ENCODE results near the gene RFC3. TPM values are rescaled to one million over a fixed set of nuclear protein-coding genes. Genes with fewer than 3 reads are reported as not detected.

The RFC3 gene
- total RNA-seq, 1 experiment from 2014 or later = 20.4 TPM

DNA sequence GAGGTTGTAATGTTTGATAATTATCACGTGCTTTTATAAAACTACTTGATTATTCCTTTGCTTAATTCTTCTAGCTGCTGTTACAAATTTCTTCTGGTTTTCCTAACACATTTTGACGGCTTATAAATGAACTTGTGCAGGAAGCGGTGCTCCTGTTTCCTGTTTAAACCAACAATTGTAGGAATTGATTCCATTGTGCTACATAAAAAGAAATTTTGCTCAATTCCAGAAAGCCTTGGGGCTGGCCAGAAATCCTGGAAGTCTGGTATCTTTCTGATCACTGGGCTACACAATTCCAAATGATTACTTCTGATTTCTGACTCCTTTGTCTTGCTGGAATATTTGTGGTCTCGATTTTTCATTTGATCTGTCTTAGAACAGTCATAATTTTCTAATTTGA is 14.9 kb downstream of the RFC3 start:
- no peaks in the 10 kb centered on the region for H3F3A ChIP-seq (ENCODE audit: insufficient read depth, low read depth)
- 0 out of 2 replicates have a peak, but pooled peaks cover 3% of the 10 kb centered on the region for H4K20me1 ChIP-seq (ENCODE audit: insufficient read depth)
- no peak overlapping the region for H3K27ac ChIP-seq
- no peak overlapping the region for H2AFZ ChIP-seq
- no peaks in the 10 kb centered on the region for H3K4me1 ChIP-seq (replicated peaks; ENCODE audit: insufficient read depth)
- H3K9me3 ChIP-seq (ENCODE audit: insufficient read depth, low read depth) = no peaks in the 10 kb centered on the region
- no peak overlapping the region for H3K4me3 ChIP-seq
- H3K27me3 ChIP-seq (ENCODE audit: insufficient read depth, low read depth) = no peaks in the 10 kb centered on the region
- no peaks in the 10 kb centered on the region for H3K9me2 ChIP-seq (ENCODE audit: insufficient read depth)
- no peak for DNase-seq
- intact Hi-C loops (cut with micrococcal nuclease; ENCODE audit: unreplicated experiment) = no loop called here
- BruUV-seq (replicated peaks) = no TSS peak
- H3K4me2 ChIP-seq = no peak overlapping the region
- ChIA-PET POLR2A (ENCODE audit: unreplicated experiment) (no interaction called here), CTCF (no interaction called here)
- H3K79me2 ChIP-seq (ENCODE audit: low read depth) = no peaks in the 10 kb centered on the region
- TF ChIP-seq, protein P1, sequence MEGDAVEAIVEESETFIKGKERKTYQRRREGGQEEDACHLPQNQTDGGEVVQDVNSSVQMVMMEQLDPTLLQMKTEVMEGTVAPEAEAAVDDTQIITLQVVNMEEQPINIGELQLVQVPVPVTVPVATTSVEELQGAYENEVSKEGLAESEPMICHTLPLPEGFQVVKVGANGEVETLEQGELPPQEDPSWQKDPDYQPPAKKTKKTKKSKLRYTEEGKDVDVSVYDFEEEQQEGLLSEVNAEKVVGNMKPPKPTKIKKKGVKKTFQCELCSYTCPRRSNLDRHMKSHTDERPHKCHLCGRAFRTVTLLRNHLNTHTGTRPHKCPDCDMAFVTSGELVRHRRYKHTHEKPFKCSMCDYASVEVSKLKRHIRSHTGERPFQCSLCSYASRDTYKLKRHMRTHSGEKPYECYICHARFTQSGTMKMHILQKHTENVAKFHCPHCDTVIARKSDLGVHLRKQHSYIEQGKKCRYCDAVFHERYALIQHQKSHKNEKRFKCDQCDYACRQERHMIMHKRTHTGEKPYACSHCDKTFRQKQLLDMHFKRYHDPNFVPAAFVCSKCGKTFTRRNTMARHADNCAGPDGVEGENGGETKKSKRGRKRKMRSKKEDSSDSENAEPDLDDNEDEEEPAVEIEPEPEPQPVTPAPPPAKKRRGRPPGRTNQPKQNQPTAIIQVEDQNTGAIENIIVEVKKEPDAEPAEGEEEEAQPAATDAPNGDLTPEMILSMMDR (conservative IDR thresholded peaks at IDR 0.05) = no peak
- H3K36me3 ChIP-seq (ENCODE audit: low read depth) = peaks cover 33% of the 10 kb centered on the region

DNA sequence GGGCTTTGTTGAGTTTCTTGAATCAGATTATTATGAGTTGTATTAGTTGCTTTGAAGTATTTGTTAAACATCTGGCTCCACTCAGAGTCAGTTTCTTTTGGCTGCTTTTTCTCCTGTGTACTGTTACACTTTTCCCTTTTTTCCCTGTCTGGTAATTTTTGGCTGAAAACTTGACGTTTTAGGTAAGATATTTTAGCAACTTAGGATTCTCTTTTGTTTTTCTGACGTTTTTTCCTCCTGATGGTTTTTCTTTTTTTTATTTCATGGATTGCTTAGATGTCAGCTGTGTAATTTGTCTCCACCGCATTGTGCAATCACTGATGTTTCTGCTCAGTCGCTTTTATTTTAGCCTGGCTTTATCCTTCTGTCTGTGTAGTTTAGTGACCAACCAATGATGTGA is 20.7 kb downstream of the RFC3 start:
- CTCF ChIA-PET = no interaction called here
- no peaks in the 10 kb centered on the region for H3K4me1 ChIP-seq (replicated peaks; ENCODE audit: insufficient read depth)
- H3K79me2 ChIP-seq (ENCODE audit: low read depth) = no peaks in the 10 kb centered on the region
- TF ChIP-seq, protein P1 (conservative IDR thresholded peaks at IDR 0.05) = no peak
- no peak for TF ChIP-seq EZH2 (IDR thresholded peaks at IDR 0.05; ENCODE audit: low read depth)
- no peaks in the 10 kb centered on the region for H3F3A ChIP-seq (ENCODE audit: insufficient read depth, low read depth)
- H3K27me3 ChIP-seq (ENCODE audit: insufficient read depth, low read depth) = no peaks in the 10 kb centered on the region
- no peak overlapping the region for H3K4me2 ChIP-seq
- no TSS peak for BruUV-seq (replicated peaks)
- H3K4me3 ChIP-seq = no peak overlapping the region
- H3K9me2 ChIP-seq (ENCODE audit: insufficient read depth) = no peaks in the 10 kb centered on the region
- no peaks in the 10 kb centered on the region for H4K20me1 ChIP-seq (ENCODE audit: insufficient read depth)
- DNase-seq = no peak
- H3K9me3 ChIP-seq (ENCODE audit: insufficient read depth, low read depth) = no peaks in the 10 kb centered on the region
- no peak overlapping the region for H3K27ac ChIP-seq
- POLR2A ChIA-PET (ENCODE audit: unreplicated experiment) = no interaction called here
- no peak overlapping the region for H2AFZ ChIP-seq
- intact Hi-C loops (cut with micrococcal nuclease; ENCODE audit: unreplicated experiment) = no loop called here
- peaks cover 28% of the 10 kb centered on the region for H3K36me3 ChIP-seq (ENCODE audit: low read depth)

DNA sequence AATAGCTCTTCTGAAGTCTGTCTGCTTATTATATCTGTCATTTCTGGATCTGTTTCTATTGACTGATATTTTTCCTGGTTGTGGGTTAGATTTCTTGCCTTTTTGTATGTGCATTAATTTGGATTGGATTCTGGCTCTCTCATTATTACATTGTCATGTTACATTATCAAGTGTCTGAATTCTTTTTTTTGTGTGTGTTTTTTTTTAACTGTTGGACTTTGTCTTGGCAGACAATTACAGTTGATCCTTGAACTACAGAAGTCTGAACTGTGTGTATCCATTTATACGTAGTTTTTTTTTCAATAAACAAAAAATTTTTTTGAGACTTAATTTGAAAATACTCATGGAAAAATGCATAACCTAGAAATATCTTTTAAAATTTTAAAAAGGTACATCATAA is 22.5 kb downstream of the RFC3 start:
- CTCF ChIA-PET = no interaction called here
- H3K79me2 ChIP-seq (ENCODE audit: low read depth) = no peaks in the 10 kb centered on the region
- intact Hi-C loops (cut with micrococcal nuclease; ENCODE audit: unreplicated experiment) = no loop called here
- no peaks in the 10 kb centered on the region for H3K27me3 ChIP-seq (ENCODE audit: insufficient read depth, low read depth)
- no peak overlapping the region for H3K4me3 ChIP-seq
- H3F3A ChIP-seq (ENCODE audit: insufficient read depth, low read depth) = no peaks in the 10 kb centered on the region
- no peaks in the 10 kb centered on the region for H3K9me3 ChIP-seq (ENCODE audit: insufficient read depth, low read depth)
- no peaks in the 10 kb centered on the region for H3K4me1 ChIP-seq (replicated peaks; ENCODE audit: insufficient read depth)
- peaks cover 17% of the 10 kb centered on the region for H3K36me3 ChIP-seq (ENCODE audit: low read depth)
- TF ChIP-seq, protein P1 (conservative IDR thresholded peaks at IDR 0.05) = no peak
- TF ChIP-seq EZH2 (IDR thresholded peaks at IDR 0.05; ENCODE audit: low read depth) = no peak
- DNase-seq = no peak
- H2AFZ ChIP-seq = no peak overlapping the region
- no peak overlapping the region for H3K4me2 ChIP-seq
- no TSS peak for BruUV-seq (replicated peaks)
- H3K9me2 ChIP-seq (ENCODE audit: insufficient read depth) = no peaks in the 10 kb centered on the region
- H3K27ac ChIP-seq = no peak overlapping the region
- no peaks in the 10 kb centered on the region for H4K20me1 ChIP-seq (ENCODE audit: insufficient read depth)
- POLR2A ChIA-PET (ENCODE audit: unreplicated experiment) = no interaction called here

Data from PC-9 (cell line).